Stimulated activated CD4-positive, alpha-beta T cell treated with anti-CD3 and anti-CD28 coated beads, TNF-alpha, amount 100 ng/mL, for 4 hours (primary cell): ENCODE measurements around the gene TCIRG1.

Experiments
- DNase-seq, 3 experiments: peaks; one replicate each; pipeline ENCODE4 v3.0.0-alpha.2; 2020; ENCODE audit warnings: low read depth in 3 of 3

The TCIRG1 gene

GRCh38 chr11:68016904-68017817 lies 21.7 kb upstream of the TCIRG1 start:
- no peak for DNase-seq

DNA sequence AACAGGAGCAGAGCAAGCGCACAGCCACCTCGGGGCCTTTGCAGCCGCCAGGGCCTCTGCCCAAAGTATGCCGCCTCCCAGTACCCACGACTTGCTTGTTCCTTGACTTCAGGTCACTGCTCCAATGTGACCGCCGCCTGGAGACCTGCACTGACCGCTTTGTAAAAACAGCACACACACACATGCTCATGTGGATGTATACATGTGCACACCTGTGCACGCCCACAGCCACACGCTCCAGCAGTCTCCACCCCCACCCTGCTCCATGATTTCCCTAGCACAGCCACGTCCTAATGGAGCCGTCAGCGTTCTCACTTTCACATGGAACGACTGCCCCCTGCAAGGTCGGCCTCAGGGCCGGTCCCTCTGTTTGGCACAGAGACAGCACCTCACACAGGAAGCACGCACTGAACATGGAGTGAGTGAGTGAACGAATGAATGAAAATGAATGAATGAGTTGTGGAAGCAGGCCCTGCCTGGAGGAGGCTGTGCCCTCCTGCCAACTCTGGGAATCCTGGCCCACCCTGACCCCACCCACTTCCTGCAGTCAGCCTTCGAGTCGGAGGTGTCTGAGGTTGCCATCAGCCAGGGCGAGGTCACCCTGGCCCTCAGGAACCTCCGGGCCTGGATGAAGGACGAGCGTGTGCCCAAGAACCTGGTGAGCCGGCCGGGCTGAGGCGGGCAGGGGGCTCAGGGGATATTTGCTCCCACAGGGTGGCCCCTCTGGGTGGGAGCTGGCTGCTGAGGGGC lies 20.7 kb upstream of the TCIRG1 start:
- DNase-seq = no peak

DNA sequence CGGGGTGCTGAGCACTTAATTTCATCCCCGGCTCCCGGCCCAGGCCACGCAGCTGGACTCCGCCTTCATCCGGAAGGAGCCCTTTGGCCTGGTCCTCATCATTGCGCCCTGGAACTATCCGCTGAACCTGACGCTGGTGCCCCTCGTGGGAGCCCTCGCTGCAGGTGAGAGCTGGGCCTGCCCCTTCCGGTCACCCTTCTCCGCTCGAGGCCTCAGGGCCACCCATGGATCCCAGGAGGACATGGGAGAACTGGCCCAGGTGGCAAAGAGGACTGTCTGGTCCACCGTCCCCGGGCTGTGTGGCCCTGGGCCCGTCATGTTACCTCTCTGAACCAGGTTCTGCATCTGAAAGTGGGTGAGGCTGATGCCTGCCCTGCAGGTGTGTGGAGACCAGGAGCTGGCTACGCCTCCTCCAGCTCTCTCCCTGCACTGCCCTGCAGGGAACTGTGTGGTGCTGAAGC lies 20.1 kb upstream of the TCIRG1 start:
- DNase-seq = no peak

GRCh38 chr11:68019486-68019885 lies 19.3 kb upstream of the TCIRG1 start:
- DNase-seq = no peak

GRCh38 chr11:68020575-68020974 lies 18.2 kb upstream of the TCIRG1 start:
- no peak for DNase-seq

DNA sequence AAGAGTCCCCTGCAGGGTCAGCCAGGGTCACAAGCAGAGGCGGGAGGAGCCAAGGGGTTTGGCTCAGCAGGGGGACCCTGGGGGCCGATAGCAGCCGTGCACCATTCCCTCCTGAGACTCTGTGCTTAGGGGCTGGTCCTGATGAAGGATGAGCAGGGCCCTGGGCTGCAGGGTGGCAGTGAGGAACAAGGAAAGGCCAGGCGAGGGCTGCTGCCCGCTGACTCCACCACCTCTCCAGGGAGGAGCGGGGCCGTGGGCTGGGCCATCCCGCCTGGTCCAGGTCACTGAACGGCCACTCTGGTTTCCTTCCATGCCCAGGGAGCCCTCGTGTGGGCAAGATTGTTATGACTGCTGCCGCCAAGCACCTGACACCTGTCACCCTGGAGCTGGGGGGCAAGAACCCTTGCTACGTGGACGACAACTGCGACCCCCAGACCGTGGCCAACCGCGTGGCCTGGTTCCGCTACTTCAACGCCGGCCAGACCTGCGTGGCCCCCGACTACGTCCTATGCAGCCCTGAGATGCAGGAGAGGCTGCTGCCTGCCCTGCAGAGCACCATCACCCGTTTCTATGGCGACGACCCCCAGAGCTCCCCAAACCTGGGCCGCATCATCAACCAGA lies 17.5 kb upstream of the TCIRG1 start:
- no peak for DNase-seq

DNA sequence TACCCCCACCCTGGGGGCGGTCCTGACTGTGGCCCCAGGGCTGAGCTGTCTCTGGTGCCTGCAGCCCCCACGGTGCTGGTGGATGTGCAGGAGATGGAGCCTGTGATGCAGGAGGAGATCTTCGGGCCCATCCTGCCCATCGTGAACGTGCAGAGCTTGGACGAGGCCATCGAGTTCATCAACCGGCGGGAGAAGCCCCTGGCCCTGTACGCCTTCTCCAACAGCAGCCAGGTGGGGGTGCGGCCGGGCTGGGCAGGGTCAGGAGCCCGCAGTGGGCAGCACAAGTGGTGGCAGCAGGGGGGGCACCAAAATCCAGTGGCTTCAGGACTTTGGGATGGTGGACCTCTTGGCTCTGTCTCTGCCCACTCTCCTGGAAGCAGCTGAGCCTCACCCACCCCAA lies 16.3 kb upstream of the TCIRG1 start:
- no peak for DNase-seq

- DNase-seq = no peak
Observed at GRCh38 chr11:68024508-68024907, 14.3 kb upstream of the TCIRG1 start.

DNA sequence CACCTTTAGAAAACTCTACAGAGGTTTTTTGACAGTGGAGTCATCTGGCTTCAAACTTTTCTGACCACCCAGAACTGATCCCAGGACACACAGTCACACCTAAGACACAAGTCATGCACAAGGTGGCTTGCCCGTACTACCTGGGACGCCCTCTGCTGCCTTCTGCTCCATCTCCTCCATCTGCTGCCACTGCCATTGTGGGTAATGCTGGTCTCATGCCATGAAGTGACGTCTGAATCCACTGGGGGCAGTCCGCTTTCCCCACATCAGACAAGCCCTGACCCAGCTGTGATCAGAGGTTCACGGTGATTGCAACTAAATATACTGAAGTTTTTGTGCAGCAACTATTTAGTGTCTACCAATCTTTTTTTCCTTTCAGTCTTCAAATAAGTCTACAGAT lies 13.8 kb upstream of the TCIRG1 start:
- DNase-seq = no peak

- no peak for DNase-seq
Observed at GRCh38 chr11:68026391-68027105, 12.3 kb upstream of the TCIRG1 start.

DNA sequence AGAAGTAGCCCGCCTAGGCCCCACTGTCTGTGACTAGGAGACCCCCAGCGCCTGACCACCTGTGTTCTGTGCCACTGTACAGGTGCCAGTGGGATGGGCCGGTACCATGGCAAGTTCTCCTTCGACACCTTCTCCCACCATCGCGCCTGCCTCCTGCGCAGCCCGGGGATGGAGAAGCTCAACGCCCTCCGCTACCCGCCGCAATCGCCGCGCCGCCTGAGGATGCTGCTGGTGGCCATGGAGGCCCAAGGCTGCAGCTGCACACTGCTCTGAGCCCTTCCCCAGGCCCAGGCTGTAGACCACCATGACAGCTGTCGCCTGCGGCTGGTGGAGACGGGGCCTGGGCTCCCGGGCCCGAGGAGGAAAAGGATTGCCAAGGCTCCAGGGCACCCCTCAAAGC lies 11.2 kb upstream of the TCIRG1 start:
- DNase-seq = no peak

- DNase-seq = no peak
Observed at GRCh38 chr11:68028802-68029545, 9.9 kb upstream of the TCIRG1 start.

DNA sequence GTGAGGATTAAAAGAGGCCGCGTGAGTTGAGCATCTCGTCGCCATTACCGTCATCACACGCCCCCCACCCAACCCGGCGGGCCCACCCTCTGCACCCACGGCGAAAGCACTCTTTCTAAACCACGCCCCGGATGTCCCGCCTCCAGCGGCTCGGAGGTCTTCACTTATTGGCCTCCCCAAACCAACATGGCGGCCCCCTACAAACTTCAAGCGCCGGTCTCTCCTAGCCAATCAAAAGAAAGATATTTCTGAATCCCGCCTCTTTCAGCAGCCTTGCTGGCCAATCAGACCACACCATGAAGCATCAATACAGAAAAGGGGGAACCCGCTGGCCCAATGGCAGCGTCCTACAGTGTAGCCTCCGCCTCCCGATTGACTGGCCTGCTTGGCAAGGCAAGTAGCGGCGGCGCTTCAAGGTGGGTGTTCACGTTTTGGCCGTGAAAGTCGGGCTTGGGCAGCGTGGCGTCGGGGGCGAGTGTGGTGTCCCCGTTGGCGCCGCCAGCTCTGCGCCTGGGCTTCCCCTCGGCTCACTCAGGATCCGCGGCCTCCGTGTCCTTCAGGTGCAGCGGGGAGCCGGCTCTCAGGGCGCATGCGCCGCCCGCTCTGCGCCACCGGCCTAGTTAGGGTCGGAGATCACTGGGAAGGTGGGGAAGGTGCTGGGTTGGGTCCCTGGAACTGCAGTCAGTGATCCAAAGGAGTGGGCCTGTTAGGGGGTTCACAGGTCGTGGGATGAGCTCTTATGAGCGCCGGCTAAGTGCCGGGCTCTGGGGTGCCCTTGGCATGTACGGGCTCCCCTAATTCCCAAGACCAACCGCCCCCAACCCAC lies 8.3 kb upstream of the TCIRG1 start, which contains the start of gene NDUFS8:
TSS of gene NDUFS8 (plus strand) at position 364 of the 826 bp plus-strand sequence. CDS start 1,471 bp downstream, outside the sequence.
- peak; percentile 93 to 95 (median 95) for DNase-seq

GRCh38 chr11:68031144-68031464 lies 7.7 kb upstream of the TCIRG1 start:
- no peak for DNase-seq

DNA sequence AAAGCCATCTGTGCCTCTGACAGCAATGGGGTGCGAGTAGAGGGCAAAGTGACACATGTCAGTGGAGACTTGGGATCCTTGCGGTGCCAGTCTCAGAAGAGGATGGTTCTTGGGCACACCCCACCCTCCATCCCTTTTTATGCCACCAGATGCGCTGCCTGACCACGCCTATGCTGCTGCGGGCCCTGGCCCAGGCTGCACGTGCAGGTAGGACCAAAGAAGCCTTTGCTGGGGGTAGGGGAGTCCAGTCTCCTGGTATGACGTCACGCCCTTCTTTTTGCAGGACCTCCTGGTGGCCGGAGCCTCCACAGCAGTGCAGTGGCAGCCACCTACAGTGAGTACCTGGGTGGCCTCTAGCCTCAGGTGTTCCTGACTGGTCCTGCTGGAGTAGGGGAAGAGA lies 6.8 kb upstream of the TCIRG1 start:
- no peak for DNase-seq

GRCh38 chr11:68032997-68033707 lies 5.7 kb upstream of the TCIRG1 start:
- no peak for DNase-seq

DNA sequence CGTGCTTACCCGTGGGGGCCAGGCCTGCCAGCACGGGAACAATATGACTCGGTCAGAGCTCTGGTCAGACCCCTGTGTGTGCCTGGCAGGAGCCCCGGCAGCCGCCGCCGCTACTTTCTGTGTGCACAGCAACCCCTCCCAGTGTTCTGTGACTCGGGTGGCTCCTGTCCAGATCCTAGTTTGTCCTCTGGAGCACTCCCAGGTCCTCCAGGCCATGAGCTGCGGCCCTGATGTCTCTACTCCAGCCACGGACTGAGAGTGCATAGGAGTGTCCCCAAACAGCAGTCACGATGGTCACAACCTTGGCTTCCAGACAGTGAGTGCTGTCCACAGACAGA lies 5.1 kb upstream of the TCIRG1 start:
- DNase-seq = no peak

DNA sequence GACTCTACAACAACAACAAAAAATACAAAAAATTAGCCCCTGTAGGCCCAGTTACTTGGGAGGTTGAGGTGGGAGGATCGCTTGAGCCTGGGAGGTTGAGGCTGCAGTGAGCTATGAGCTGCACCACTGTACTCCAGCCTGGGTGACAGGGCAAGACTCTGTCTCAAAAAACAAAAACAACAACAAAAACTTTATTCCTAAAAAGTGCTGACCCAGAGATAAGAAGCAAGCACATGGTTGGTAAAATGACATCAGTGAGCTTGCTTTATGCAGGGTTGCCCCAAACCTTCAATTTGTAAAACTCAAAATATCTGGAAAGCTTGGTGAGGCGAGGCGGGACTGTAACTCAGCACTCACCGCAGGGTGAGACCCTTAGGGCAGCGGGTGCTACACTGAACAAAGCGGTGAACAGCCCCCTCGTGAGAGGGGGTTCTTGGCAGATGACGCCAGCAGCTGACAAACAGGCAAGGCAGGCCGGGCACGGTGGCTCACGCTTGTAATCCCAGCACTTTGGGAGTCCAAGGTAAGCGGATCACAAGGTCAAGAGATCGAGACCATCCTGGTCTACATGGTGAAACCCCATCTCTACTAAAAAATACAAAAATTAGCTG lies 3.5 kb upstream of the TCIRG1 start:
- DNase-seq = no peak

DNA sequence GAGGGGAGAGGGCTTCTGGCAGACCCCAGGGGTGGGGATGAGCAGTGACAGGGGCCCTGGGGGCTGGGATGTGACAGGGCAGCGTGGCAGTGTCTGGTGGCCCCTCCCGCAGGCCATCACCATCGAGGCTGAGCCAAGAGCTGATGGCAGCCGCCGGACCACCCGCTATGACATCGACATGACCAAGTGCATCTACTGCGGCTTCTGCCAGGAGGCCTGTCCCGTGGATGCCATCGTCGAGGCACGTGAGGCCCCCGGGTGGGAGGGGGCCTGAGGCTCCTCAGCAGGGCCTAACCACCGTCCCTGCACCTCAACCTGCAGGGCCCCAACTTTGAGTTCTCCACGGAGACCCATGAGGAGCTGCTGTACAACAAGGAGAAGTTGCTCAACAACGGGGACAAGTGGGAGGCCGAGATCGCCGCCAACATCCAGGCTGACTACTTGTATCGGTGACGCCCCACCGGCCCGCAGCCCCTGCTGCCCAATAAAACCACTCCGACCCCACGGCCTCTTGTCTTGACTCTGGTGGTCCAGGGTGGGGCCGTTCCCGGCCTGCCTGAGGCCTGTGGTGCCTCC lies 2.6 kb upstream of the TCIRG1 start:
- DNase-seq = no peak
